ENCODE results near the gene ESRRA.

ESRRA gene

GRCh38 chr11:64339286-64339685 is 34.0 kb downstream of the ESRRA start:
- no peak for DNase-seq (ENCODE audit: low read depth in 1 of 2, low spot score in 1 of 2)
- TF ChIP-seq JUND (IDR thresholded peaks at IDR 0.05; ENCODE audit: low read depth): no peak
- in situ Hi-C loops (cut with HindIII; ENCODE audit: low pct_unique_long_range_greater_than_20kb, low sequenced_read_pairs): no loop called here

GRCh38 chr11:64339754-64340408 is 34.6 kb downstream of the ESRRA start, which contains the start of gene CCDC88B:
TSS of gene CCDC88B (plus strand) at chr11:64340204. CDS start at chr11:64340267, 63 bp downstream.
- in situ Hi-C loops (cut with HindIII; ENCODE audit: low pct_unique_long_range_greater_than_20kb, low sequenced_read_pairs): no loop called here
- DNase-seq (ENCODE audit: low read depth in 1 of 2, low spot score in 1 of 2): no peak
- TF ChIP-seq JUND (IDR thresholded peaks at IDR 0.05; ENCODE audit: low read depth): no peak

- TF ChIP-seq JUND (IDR thresholded peaks at IDR 0.05; ENCODE audit: low read depth): no peak
- no peak for DNase-seq (ENCODE audit: low read depth in 1 of 2, low spot score in 1 of 2)
- in situ Hi-C loops (cut with HindIII; ENCODE audit: low pct_unique_long_range_greater_than_20kb, low sequenced_read_pairs): no loop called here
Observed at GRCh38 chr11:64340671-64341335, 35.5 kb downstream of the ESRRA start.

GRCh38 chr11:64341429-64341828 is 36.1 kb downstream of the ESRRA start:
- TF ChIP-seq JUND (IDR thresholded peaks at IDR 0.05; ENCODE audit: low read depth): no peak
- in situ Hi-C loops (cut with HindIII; ENCODE audit: low pct_unique_long_range_greater_than_20kb, low sequenced_read_pairs): no loop called here
- DNase-seq (ENCODE audit: low read depth in 1 of 2, low spot score in 1 of 2): no peak

GRCh38 chr11:64341851-64342791 is 36.8 kb downstream of the ESRRA start:
- TF ChIP-seq JUND (IDR thresholded peaks at IDR 0.05; ENCODE audit: low read depth): no peak
- in situ Hi-C loops (cut with HindIII; ENCODE audit: low pct_unique_long_range_greater_than_20kb, low sequenced_read_pairs): no loop called here
- DNase-seq (ENCODE audit: low read depth in 1 of 2, low spot score in 1 of 2): peak; percentile 99 to 100

GRCh38 chr11:64342869-64343745 is 37.8 kb downstream of the ESRRA start:
- peak in 1 of 2 experiments; percentile 37 for DNase-seq (ENCODE audit: low read depth in 1 of 2, low spot score in 1 of 2)
- in situ Hi-C loops (cut with HindIII; ENCODE audit: low pct_unique_long_range_greater_than_20kb, low sequenced_read_pairs): no loop called here
- TF ChIP-seq JUND (IDR thresholded peaks at IDR 0.05; ENCODE audit: low read depth): no peak

GRCh38 chr11:64343767-64344559 is 38.6 kb downstream of the ESRRA start:
- DNase-seq (ENCODE audit: low read depth in 1 of 2, low spot score in 1 of 2): peak in 1 of 2 experiments; percentile 46
- in situ Hi-C loops (cut with HindIII; ENCODE audit: low pct_unique_long_range_greater_than_20kb, low sequenced_read_pairs): no loop called here

GRCh38 chr11:64344787-64345186 is 39.5 kb downstream of the ESRRA start:
- in situ Hi-C loops (cut with HindIII; ENCODE audit: low pct_unique_long_range_greater_than_20kb, low sequenced_read_pairs): no loop called here
- TF ChIP-seq JUND (IDR thresholded peaks at IDR 0.05; ENCODE audit: low read depth): no peak
- DNase-seq (ENCODE audit: low read depth in 1 of 2, low spot score in 1 of 2): no peak

More at GRCh38 chr11:64343767-64344559, 38.6 kb downstream of the ESRRA start:
- TF ChIP-seq JUND (IDR thresholded peaks at IDR 0.05; ENCODE audit: low read depth): no peak

- in situ Hi-C loops (cut with HindIII; ENCODE audit: low pct_unique_long_range_greater_than_20kb, low sequenced_read_pairs): no loop called here
- TF ChIP-seq JUND (IDR thresholded peaks at IDR 0.05; ENCODE audit: low read depth): no peak
- no peak for DNase-seq (ENCODE audit: low read depth in 1 of 2, low spot score in 1 of 2)
Observed at GRCh38 chr11:64347193-64347867, 42.0 kb downstream of the ESRRA start.

GRCh38 chr11:64348383-64349024 is 43.2 kb downstream of the ESRRA start:
- TF ChIP-seq JUND (IDR thresholded peaks at IDR 0.05; ENCODE audit: low read depth): no peak
- DNase-seq (ENCODE audit: low read depth in 1 of 2, low spot score in 1 of 2): no peak
- in situ Hi-C loops (cut with HindIII; ENCODE audit: low pct_unique_long_range_greater_than_20kb, low sequenced_read_pairs): no loop called here

Measured in T47D (cell line).